ENCODE measurements around the gene OR52I1. TPM values are rescaled to one million over a fixed set of nuclear protein-coding genes. Genes with fewer than 3 reads are reported as not detected.

The OR52I1 gene
- total RNA-seq, 4 donors from 2014 or later, result not detected

GRCh38 chr11:4577761-4578160 lies 16.1 kb upstream of the OR52I1 start:
- Histone ChIP-seq H3K4me3 (no peak overlapping the region), H3K9me3 (no peaks in the 10 kb centered on the region), H3K27me3 (no peaks in the 10 kb centered on the region), H3K27ac (no peak overlapping the region), H3K4me1 (no peaks in the 10 kb centered on the region), H3K36me3 (no peaks in the 10 kb centered on the region)
- DNase-seq (ENCODE audit: low spot score in 2 of 2), result no peak
- 74% methylated on average over 2 of the region's 2 CpGs for WGBS
- no peak for TF ChIP-seq POLR2A (IDR thresholded peaks at IDR 0.05)
- TF ChIP-seq EP300 (IDR thresholded peaks at IDR 0.05), result no peak
- TF ChIP-seq, protein P1, sequence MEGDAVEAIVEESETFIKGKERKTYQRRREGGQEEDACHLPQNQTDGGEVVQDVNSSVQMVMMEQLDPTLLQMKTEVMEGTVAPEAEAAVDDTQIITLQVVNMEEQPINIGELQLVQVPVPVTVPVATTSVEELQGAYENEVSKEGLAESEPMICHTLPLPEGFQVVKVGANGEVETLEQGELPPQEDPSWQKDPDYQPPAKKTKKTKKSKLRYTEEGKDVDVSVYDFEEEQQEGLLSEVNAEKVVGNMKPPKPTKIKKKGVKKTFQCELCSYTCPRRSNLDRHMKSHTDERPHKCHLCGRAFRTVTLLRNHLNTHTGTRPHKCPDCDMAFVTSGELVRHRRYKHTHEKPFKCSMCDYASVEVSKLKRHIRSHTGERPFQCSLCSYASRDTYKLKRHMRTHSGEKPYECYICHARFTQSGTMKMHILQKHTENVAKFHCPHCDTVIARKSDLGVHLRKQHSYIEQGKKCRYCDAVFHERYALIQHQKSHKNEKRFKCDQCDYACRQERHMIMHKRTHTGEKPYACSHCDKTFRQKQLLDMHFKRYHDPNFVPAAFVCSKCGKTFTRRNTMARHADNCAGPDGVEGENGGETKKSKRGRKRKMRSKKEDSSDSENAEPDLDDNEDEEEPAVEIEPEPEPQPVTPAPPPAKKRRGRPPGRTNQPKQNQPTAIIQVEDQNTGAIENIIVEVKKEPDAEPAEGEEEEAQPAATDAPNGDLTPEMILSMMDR (IDR thresholded peaks at IDR 0.05), result no peak
- TF ChIP-seq POLR2AphosphoS5 (IDR thresholded peaks at IDR 0.05), result no peak

DNA sequence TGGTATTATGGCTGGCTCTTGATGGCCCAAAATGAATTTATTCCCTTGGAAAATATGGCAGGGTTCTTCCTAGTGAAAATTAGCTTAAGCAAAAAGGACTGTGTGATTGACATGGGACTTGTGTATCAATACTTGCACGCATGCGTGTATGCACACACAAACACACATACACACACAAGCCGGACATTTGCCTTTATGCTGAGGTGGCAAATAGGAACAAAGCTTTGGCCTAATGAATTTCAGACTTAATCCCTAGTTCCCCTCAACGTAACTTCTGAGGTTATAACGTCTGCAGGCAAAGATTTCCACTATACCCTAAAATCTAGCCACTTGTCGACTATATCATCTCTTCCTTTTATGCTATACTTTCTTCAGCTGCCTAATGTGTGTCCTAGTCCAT lies 15.2 kb upstream of the OR52I1 start:
- H3K27me3 ChIP-seq, result no peaks in the 10 kb centered on the region
- no peaks in the 10 kb centered on the region for H3K36me3 ChIP-seq
- H3K4me1 ChIP-seq, result no peaks in the 10 kb centered on the region
- no peaks in the 10 kb centered on the region for H3K9me3 ChIP-seq
- H3K27ac ChIP-seq, result no peak overlapping the region
- WGBS, result 92% methylated on average over 6 of the region's 6 CpGs
- TF ChIP-seq, protein P1 (IDR thresholded peaks at IDR 0.05), result no peak
- TF ChIP-seq POLR2AphosphoS5 (IDR thresholded peaks at IDR 0.05), result no peak
- no peak for TF ChIP-seq EP300 (IDR thresholded peaks at IDR 0.05)
- TF ChIP-seq POLR2A (IDR thresholded peaks at IDR 0.05), result no peak
- no peak overlapping the region for H3K4me3 ChIP-seq
- DNase-seq (ENCODE audit: low spot score in 2 of 2), result no peak

GRCh38 chr11:4580124-4580523 lies 13.7 kb upstream of the OR52I1 start:
- Histone ChIP-seq H3K4me1 (no peaks in the 10 kb centered on the region), H3K4me3 (no peak overlapping the region), H3K9me3 (no peaks in the 10 kb centered on the region), H3K36me3 (no peaks in the 10 kb centered on the region), H3K27me3 (no peaks in the 10 kb centered on the region), H3K27ac (no peak overlapping the region)
- 93% methylated on average over 1 of the region's 1 CpG for WGBS
- DNase-seq (ENCODE audit: low spot score in 2 of 2), result no peak
- TF ChIP-seq EP300 (IDR thresholded peaks at IDR 0.05), result no peak
- TF ChIP-seq POLR2AphosphoS5 (IDR thresholded peaks at IDR 0.05), result no peak
- TF ChIP-seq, protein P1 (IDR thresholded peaks at IDR 0.05), result no peak
- TF ChIP-seq POLR2A (IDR thresholded peaks at IDR 0.05), result no peak

GRCh38 chr11:4581443-4581842 lies 12.4 kb upstream of the OR52I1 start, which contains the start of gene OR52I2:
TSS of gene OR52I2 (plus strand) at chr11:4581743.
- Histone ChIP-seq H3K4me1 (no peaks in the 10 kb centered on the region), H3K27ac (no peak within 1 kb of the TSS), H3K4me3 (no peak within 1 kb of the TSS), H3K9me3 (no peaks in the 10 kb centered on the region), H3K27me3 (no peaks in the 10 kb centered on the region), H3K36me3 (no peaks in the 10 kb centered on the region)
- TF ChIP-seq POLR2AphosphoS5 (IDR thresholded peaks at IDR 0.05) (no peak), POLR2A (IDR thresholded peaks at IDR 0.05) (no peak), EP300 (IDR thresholded peaks at IDR 0.05) (no peak)
- TF ChIP-seq, protein P1 (IDR thresholded peaks at IDR 0.05), result no peak
- no peak for DNase-seq (ENCODE audit: low spot score in 2 of 2)

GRCh38 chr11:4589017-4589416 lies 4.8 kb upstream of the OR52I1 start:
- Histone ChIP-seq H3K9me3 (no peaks in the 10 kb centered on the region), H3K4me3 (no peak overlapping the region), H3K27ac (no peak overlapping the region), H3K27me3 (no peaks in the 10 kb centered on the region), H3K36me3 (no peaks in the 10 kb centered on the region), H3K4me1 (no peaks in the 10 kb centered on the region)
- TF ChIP-seq EP300 (IDR thresholded peaks at IDR 0.05) (no peak), POLR2A (IDR thresholded peaks at IDR 0.05) (no peak), POLR2AphosphoS5 (IDR thresholded peaks at IDR 0.05) (no peak)
- TF ChIP-seq, protein P1 (IDR thresholded peaks at IDR 0.05), result no peak
- WGBS, result 86% methylated on average over 3 of the region's 3 CpGs
- no peak for DNase-seq (ENCODE audit: low spot score in 2 of 2)
